ENCODE results near the gene PRPF8. TPM values are rescaled to one million over a fixed set of nuclear protein-coding genes. Genes with fewer than 3 reads are reported as not detected.

PRPF8 gene
- total and polyA plus RNA-seq, 2 of the 8 experiments (the other 6 are each of a cell fraction or from before 2014, with no cell fraction given): 329 to 337 TPM

DNA sequence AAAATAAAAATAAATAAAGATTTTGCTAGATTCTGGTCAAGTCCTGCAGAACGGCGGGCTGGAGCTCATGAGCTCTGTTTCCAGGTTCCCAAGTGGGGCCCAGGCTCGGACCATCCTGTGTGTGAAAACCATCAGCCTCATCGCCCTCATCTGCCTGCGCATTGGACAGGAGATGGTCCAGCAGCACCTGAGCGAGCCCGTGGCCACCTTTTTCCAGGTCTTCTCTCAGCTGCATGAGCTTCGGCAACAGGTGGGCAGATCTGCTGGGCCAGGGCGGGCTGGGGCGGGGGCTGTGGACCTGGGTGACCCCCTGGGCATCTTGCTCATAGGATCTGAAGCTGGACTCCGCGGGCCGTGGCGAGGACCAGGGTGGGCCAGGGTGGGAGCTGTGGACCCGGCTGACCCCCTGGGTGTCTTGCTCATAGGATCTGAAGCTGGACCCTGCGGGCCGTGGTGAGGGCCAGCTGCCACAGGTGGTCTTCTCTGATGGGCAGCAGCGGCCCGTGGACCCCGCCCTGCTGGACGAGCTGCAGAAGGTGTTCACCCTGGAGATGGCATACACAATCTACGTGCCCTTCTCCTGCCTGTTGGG lies 47.7 kb upstream of the PRPF8 start (continued):
- TF ChIP-seq, protein P1, sequence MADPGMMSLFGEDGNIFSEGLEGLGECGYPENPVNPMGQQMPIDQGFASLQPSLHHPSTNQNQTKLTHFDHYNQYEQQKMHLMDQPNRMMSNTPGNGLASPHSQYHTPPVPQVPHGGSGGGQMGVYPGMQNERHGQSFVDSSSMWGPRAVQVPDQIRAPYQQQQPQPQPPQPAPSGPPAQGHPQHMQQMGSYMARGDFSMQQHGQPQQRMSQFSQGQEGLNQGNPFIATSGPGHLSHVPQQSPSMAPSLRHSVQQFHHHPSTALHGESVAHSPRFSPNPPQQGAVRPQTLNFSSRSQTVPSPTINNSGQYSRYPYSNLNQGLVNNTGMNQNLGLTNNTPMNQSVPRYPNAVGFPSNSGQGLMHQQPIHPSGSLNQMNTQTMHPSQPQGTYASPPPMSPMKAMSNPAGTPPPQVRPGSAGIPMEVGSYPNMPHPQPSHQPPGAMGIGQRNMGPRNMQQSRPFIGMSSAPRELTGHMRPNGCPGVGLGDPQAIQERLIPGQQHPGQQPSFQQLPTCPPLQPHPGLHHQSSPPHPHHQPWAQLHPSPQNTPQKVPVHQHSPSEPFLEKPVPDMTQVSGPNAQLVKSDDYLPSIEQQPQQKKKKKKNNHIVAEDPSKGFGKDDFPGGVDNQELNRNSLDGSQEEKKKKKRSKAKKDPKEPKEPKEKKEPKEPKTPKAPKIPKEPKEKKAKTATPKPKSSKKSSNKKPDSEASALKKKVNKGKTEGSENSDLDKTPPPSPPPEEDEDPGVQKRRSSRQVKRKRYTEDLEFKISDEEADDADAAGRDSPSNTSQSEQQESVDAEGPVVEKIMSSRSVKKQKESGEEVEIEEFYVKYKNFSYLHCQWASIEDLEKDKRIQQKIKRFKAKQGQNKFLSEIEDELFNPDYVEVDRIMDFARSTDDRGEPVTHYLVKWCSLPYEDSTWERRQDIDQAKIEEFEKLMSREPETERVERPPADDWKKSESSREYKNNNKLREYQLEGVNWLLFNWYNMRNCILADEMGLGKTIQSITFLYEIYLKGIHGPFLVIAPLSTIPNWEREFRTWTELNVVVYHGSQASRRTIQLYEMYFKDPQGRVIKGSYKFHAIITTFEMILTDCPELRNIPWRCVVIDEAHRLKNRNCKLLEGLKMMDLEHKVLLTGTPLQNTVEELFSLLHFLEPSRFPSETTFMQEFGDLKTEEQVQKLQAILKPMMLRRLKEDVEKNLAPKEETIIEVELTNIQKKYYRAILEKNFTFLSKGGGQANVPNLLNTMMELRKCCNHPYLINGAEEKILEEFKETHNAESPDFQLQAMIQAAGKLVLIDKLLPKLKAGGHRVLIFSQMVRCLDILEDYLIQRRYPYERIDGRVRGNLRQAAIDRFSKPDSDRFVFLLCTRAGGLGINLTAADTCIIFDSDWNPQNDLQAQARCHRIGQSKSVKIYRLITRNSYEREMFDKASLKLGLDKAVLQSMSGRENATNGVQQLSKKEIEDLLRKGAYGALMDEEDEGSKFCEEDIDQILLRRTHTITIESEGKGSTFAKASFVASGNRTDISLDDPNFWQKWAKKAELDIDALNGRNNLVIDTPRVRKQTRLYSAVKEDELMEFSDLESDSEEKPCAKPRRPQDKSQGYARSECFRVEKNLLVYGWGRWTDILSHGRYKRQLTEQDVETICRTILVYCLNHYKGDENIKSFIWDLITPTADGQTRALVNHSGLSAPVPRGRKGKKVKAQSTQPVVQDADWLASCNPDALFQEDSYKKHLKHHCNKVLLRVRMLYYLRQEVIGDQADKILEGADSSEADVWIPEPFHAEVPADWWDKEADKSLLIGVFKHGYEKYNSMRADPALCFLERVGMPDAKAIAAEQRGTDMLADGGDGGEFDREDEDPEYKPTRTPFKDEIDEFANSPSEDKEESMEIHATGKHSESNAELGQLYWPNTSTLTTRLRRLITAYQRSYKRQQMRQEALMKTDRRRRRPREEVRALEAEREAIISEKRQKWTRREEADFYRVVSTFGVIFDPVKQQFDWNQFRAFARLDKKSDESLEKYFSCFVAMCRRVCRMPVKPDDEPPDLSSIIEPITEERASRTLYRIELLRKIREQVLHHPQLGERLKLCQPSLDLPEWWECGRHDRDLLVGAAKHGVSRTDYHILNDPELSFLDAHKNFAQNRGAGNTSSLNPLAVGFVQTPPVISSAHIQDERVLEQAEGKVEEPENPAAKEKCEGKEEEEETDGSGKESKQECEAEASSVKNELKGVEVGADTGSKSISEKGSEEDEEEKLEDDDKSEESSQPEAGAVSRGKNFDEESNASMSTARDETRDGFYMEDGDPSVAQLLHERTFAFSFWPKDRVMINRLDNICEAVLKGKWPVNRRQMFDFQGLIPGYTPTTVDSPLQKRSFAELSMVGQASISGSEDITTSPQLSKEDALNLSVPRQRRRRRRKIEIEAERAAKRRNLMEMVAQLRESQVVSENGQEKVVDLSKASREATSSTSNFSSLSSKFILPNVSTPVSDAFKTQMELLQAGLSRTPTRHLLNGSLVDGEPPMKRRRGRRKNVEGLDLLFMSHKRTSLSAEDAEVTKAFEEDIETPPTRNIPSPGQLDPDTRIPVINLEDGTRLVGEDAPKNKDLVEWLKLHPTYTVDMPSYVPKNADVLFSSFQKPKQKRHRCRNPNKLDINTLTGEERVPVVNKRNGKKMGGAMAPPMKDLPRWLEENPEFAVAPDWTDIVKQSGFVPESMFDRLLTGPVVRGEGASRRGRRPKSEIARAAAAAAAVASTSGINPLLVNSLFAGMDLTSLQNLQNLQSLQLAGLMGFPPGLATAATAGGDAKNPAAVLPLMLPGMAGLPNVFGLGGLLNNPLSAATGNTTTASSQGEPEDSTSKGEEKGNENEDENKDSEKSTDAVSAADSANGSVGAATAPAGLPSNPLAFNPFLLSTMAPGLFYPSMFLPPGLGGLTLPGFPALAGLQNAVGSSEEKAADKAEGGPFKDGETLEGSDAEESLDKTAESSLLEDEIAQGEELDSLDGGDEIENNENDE (IDR thresholded peaks at IDR 0.05; ENCODE audit: insufficient replicate concordance, low read length): no peak
- TF ChIP-seq POLR2AphosphoS5 (IDR thresholded peaks at IDR 0.05; ENCODE audit: low read depth, low read length) (no peak), JUND (IDR thresholded peaks at IDR 0.05; ENCODE audit: low read length) (no peak), SAP30 (IDR thresholded peaks at IDR 0.05; ENCODE audit: insufficient read depth, insufficient replicate concordance, low read length) (no peak), TEAD4 (IDR thresholded peaks at IDR 0.05; ENCODE audit: low read depth, low read length) (no peak), CHD2 (IDR thresholded peaks at IDR 0.05; ENCODE audit: low read length) (no peak), SUZ12 (IDR thresholded peaks at IDR 0.05; ENCODE audit: low read length) (no peak), SIRT6 (IDR thresholded peaks at IDR 0.05; ENCODE audit: low read length) (no peak), MAFK (IDR thresholded peaks at IDR 0.05; ENCODE audit: low read depth, low read length) (no peak)
- TF ChIP-seq, protein P2, sequence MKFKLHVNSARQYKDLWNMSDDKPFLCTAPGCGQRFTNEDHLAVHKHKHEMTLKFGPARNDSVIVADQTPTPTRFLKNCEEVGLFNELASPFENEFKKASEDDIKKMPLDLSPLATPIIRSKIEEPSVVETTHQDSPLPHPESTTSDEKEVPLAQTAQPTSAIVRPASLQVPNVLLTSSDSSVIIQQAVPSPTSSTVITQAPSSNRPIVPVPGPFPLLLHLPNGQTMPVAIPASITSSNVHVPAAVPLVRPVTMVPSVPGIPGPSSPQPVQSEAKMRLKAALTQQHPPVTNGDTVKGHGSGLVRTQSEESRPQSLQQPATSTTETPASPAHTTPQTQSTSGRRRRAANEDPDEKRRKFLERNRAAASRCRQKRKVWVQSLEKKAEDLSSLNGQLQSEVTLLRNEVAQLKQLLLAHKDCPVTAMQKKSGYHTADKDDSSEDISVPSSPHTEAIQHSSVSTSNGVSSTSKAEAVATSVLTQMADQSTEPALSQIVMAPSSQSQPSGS (IDR thresholded peaks at IDR 0.05; ENCODE audit: low read length): no peak
